ENCODE results near the gene SNRNP48. TPM values are rescaled to one million over a fixed set of nuclear protein-coding genes. Genes with fewer than 3 reads are reported as not detected.

SNRNP48 gene
- polyA plus RNA-seq, 3 donors: 5.1 to 6.0 (median 5.9) TPM

GRCh38 chr6:7542065-7542873 is 47.7 kb upstream of the SNRNP48 start:
- TF ChIP-seq, protein P1, sequence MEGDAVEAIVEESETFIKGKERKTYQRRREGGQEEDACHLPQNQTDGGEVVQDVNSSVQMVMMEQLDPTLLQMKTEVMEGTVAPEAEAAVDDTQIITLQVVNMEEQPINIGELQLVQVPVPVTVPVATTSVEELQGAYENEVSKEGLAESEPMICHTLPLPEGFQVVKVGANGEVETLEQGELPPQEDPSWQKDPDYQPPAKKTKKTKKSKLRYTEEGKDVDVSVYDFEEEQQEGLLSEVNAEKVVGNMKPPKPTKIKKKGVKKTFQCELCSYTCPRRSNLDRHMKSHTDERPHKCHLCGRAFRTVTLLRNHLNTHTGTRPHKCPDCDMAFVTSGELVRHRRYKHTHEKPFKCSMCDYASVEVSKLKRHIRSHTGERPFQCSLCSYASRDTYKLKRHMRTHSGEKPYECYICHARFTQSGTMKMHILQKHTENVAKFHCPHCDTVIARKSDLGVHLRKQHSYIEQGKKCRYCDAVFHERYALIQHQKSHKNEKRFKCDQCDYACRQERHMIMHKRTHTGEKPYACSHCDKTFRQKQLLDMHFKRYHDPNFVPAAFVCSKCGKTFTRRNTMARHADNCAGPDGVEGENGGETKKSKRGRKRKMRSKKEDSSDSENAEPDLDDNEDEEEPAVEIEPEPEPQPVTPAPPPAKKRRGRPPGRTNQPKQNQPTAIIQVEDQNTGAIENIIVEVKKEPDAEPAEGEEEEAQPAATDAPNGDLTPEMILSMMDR (IDR thresholded peaks at IDR 0.05): no peak
- H3K27ac ChIP-seq (ENCODE audit: low read depth in 1 of 2, low read length in 2 of 2): no peak overlapping the region
- peak overlapping the region; percentile 70 for H2AFZ ChIP-seq (ENCODE audit: insufficient read depth, low read depth, low read length, poor library complexity, severe bottlenecking)
- peak overlapping the region; percentile 39 to 79 (median 46) for H3K4me3 ChIP-seq (replicated peaks in 1 of 3; ENCODE audit: low read depth in 2 of 3, low read length in 3 of 3)
- H3K4me1 ChIP-seq (ENCODE audit: control insufficient read depth in 1 of 2, insufficient read depth in 2 of 2, low read length in 2 of 2): peaks cover 19 to 24% of the 10 kb centered on the region in 2 donors
- Mint-ChIP-seq H3K4me1 (peaks cover 21% of the 10 kb centered on the region), H3K36me3 (peaks cover 5 to 10% of the 10 kb centered on the region in 2 donors), H3K4me3 (peak overlapping the region; percentile 85 to 94), H3K27me3 (ENCODE audit: low read depth in 3 of 3) (peaks cover 90 to 97% (median 91%) of the 10 kb centered on the region in 3 donors), H3K27ac (peak overlapping the region in 1 of 7 donors; percentile 48), H3K9me3 (peaks cover 0 to 23% (median 13%) of the 10 kb centered on the region in 7 donors)
- H3K9ac ChIP-seq (ENCODE audit: insufficient read depth, low read length, poor library complexity, severe bottlenecking): peak overlapping the region; percentile 15
- no peaks in the 10 kb centered on the region for H3K79me2 ChIP-seq (ENCODE audit: insufficient read depth, low read length)
- H3K9me3 ChIP-seq (replicated peaks in 1 of 2; ENCODE audit: control insufficient read depth in 1 of 2, insufficient read depth in 1 of 2, low read length in 2 of 2): peaks cover 3 to 38% of the 10 kb centered on the region in 2 donors
- H3K27me3 ChIP-seq (ENCODE audit: control insufficient read depth in 2 of 2, insufficient read depth in 2 of 2, low read length in 2 of 2): peaks cover 85 to 96% of the 10 kb centered on the region in 2 donors
- peak in 1 of 3 donors; percentile 15 for DNase-seq
- peak overlapping the region; percentile 88 for H3K4me2 ChIP-seq (replicated peaks; ENCODE audit: extremely low read depth, low read length, poor library complexity, severe bottlenecking)
- H3K36me3 ChIP-seq (replicated peaks in 1 of 2; ENCODE audit: control insufficient read depth in 1 of 2, insufficient read depth in 2 of 2, low read length in 2 of 2): no peaks in the 10 kb centered on the region
- WGBS (ENCODE audit: insufficient coverage): 1% methylated on average over 80 of the region's 80 CpGs
- intact Hi-C loops (cut with micrococcal nuclease): no loop called here
- no peaks in the 10 kb centered on the region for H4K20me1 ChIP-seq (ENCODE audit: insufficient read depth, low read length)

GRCh38 chr6:7542874-7543624 is 46.9 kb upstream of the SNRNP48 start:
- peak overlapping the region; percentile 88 for H3K4me2 ChIP-seq (replicated peaks; ENCODE audit: extremely low read depth, low read length, poor library complexity, severe bottlenecking)
- Mint-ChIP-seq H3K27ac (no peak overlapping the region), H3K27me3 (ENCODE audit: low read depth in 3 of 3) (peaks cover 89 to 96% (median 91%) of the 10 kb centered on the region in 3 donors), H3K36me3 (peaks cover 5 to 10% of the 10 kb centered on the region in 2 donors), H3K9me3 (peaks cover 0 to 23% (median 13%) of the 10 kb centered on the region in 7 donors), H3K4me3 (peak overlapping the region; percentile 85 to 94), H3K4me1 (peaks cover 21% of the 10 kb centered on the region)
- H3K9ac ChIP-seq (ENCODE audit: insufficient read depth, low read length, poor library complexity, severe bottlenecking): peak overlapping the region; percentile 15
- TF ChIP-seq, protein P1 (IDR thresholded peaks at IDR 0.05): no peak
- peak overlapping the region; percentile 70 for H2AFZ ChIP-seq (ENCODE audit: insufficient read depth, low read depth, low read length, poor library complexity, severe bottlenecking)
- H3K36me3 ChIP-seq (replicated peaks in 1 of 2; ENCODE audit: control insufficient read depth in 1 of 2, insufficient read depth in 2 of 2, low read length in 2 of 2): no peaks in the 10 kb centered on the region
- H3K9me3 ChIP-seq (replicated peaks in 1 of 2; ENCODE audit: control insufficient read depth in 1 of 2, insufficient read depth in 1 of 2, low read length in 2 of 2): peaks cover 3 to 38% of the 10 kb centered on the region in 2 donors
- no peaks in the 10 kb centered on the region for H3K79me2 ChIP-seq (ENCODE audit: insufficient read depth, low read length)
- 2% methylated on average over 15 of the region's 32 CpGs for WGBS (ENCODE audit: insufficient coverage)
- peaks cover 19 to 24% of the 10 kb centered on the region in 2 donors for H3K4me1 ChIP-seq (ENCODE audit: control insufficient read depth in 1 of 2, insufficient read depth in 2 of 2, low read length in 2 of 2)
- peak overlapping the region; percentile 39 to 79 (median 46) for H3K4me3 ChIP-seq (replicated peaks in 1 of 3; ENCODE audit: low read depth in 2 of 3, low read length in 3 of 3)
- intact Hi-C loops (cut with micrococcal nuclease): no loop called here
- no peak for DNase-seq
- H3K27me3 ChIP-seq (ENCODE audit: control insufficient read depth in 2 of 2, insufficient read depth in 2 of 2, low read length in 2 of 2): peaks cover 78 to 96% of the 10 kb centered on the region in 2 donors
- H3K27ac ChIP-seq (ENCODE audit: low read depth in 1 of 2, low read length in 2 of 2): no peak overlapping the region
- H4K20me1 ChIP-seq (ENCODE audit: insufficient read depth, low read length): no peaks in the 10 kb centered on the region
